Tibial nerve (tissue), 4 donors: ENCODE measurements around the gene SLC25A20.

Source experiments
- EP300 ChIP-seq, 2 donors: sonication (generic); formaldehyde crosslinking; IDR thresholded peaks; one replicate each; pipeline ENCODE4 v1.6.1; 2017; ENCODE audit warnings: antibody characterized with exemption in 2 of 2, mild to moderate bottlenecking in 1 of 2
- POLR2A ChIP-seq, 2 donors: fragments of 450-650 bp; IDR thresholded peaks; one replicate each; pipeline ENCODE4 v1.6.1; 2017; ENCODE audit warnings: antibody characterized with exemption in 2 of 2, mild to moderate bottlenecking in 2 of 2, moderate library complexity in 2 of 2
- TF ChIP-seq, protein P1 (sequence below), 5 experiments: fragments of 200-600 bp in 3 of 5; fragments of 450-650 bp in 2 of 5; sonication (generic) in 3 of 5; IDR thresholded peaks; one replicate each; pipeline ENCODE4 v1.5.1; 2016 to 2019; ENCODE audit warnings: antibody characterized with exemption in 5 of 5, mild to moderate bottlenecking in 3 of 5, moderate library complexity in 2 of 5

DNA sequence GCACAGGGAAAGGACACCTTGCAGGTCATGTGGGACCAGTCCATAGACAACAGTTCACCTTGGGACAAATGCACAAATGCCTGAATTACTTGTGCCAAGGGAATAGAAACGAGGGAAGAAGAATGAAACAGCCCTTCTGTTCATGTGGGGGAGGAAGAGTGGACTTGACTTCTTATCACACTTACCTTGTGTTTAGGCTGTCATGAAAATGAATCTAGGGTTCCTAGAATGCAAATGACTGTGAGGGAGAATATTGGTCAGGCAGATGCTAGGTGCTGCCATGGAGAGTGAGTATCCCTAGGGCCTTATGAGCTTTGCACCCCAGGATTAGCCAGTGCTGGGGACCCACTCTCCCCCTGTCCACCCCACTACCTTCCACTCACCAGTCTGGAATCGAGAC, 40.0 kb downstream of the SLC25A20 start:
- TF ChIP-seq POLR2A (IDR thresholded peaks at IDR 0.05) (no peak), EP300 (IDR thresholded peaks at IDR 0.05) (no peak)
- TF ChIP-seq, protein P1, sequence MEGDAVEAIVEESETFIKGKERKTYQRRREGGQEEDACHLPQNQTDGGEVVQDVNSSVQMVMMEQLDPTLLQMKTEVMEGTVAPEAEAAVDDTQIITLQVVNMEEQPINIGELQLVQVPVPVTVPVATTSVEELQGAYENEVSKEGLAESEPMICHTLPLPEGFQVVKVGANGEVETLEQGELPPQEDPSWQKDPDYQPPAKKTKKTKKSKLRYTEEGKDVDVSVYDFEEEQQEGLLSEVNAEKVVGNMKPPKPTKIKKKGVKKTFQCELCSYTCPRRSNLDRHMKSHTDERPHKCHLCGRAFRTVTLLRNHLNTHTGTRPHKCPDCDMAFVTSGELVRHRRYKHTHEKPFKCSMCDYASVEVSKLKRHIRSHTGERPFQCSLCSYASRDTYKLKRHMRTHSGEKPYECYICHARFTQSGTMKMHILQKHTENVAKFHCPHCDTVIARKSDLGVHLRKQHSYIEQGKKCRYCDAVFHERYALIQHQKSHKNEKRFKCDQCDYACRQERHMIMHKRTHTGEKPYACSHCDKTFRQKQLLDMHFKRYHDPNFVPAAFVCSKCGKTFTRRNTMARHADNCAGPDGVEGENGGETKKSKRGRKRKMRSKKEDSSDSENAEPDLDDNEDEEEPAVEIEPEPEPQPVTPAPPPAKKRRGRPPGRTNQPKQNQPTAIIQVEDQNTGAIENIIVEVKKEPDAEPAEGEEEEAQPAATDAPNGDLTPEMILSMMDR (IDR thresholded peaks at IDR 0.05) = no peak
